Measurements from ENCODE around the gene SURF6. TPM values are rescaled to one million over a fixed set of nuclear protein-coding genes. Genes with fewer than 3 reads are reported as not detected.

SURF6 gene
- total RNA-seq, 2 donors from 2014 or later: 8.2 to 13.6 TPM

GRCh38 chr9:133352635-133353340 is 16.8 kb upstream of the SURF6 start:
- H3K9me3 ChIP-seq: no peaks in the 10 kb centered on the region
- no peak overlapping the region for H3K4me3 ChIP-seq
- no peak for TF ChIP-seq CTCF (IDR thresholded peaks at IDR 0.05)
- H3K27me3 ChIP-seq: no peaks in the 10 kb centered on the region
- no peak for DNase-seq (ENCODE audit: low spot score)
- no peak overlapping the region for H3K27ac ChIP-seq
- H3K36me3 ChIP-seq: peaks cover 44% of the 10 kb centered on the region
- H3K4me1 ChIP-seq: peaks cover 0 to 36% of the 10 kb centered on the region in 2 donors

DNA sequence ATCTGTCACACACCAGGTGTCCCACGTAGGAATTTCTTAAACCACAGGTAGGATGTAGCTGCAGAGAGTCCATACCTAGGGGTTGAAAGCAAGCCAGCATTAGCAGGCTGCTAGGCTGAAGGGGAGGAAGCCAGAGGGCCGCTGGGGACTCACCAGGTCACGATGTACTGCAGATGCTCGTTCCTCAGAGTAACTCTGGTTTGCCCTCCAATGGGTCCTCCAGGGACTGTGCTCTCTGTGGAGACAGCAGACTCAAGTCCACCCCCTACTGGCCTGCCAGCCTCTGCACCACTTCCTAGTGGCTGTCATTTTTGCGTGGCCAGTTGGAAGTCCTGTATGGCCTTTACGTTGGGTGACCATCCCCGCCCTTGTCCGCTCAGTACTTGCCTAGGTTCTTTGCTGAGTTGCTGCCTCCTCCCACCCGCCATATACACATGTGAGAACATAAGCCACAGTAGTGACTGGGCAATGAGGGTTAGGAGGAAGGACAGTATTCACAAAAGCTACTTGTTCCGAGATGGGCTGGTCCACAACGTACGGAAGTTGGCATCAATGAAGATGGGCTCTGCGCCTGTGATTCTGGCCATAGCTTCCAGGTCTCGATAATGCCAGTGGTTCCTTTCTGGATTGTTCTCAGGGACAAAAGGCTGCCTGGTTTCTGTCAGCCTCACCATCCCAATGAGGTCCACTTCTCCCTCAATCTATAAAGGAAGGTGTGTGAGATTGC is 16.1 kb upstream of the SURF6 start:
- H3K27ac ChIP-seq: no peak overlapping the region
- no peak for DNase-seq (ENCODE audit: low spot score)

DNA sequence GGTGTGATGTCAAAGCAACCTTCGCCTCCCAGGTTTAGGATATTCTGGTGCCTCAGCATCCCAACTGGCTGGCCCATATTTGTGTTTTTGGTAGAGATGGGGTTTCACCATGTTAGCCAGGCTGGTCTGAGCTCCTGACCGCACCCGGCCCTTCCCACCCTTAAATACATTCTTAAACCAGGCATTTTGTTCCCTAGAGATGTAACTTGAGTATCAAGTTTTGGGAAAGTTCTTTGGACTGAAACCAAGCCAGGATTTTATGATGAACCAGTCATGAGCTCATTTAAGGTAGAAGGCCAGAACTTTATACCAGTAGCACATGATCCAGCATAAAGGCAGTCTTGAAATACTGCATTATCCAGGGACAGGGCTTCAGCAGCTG is 15.5 kb upstream of the SURF6 start:
- TF ChIP-seq CTCF (IDR thresholded peaks at IDR 0.05): no peak
- H3K36me3 ChIP-seq: peaks cover 44% of the 10 kb centered on the region
- no peak overlapping the region for H3K27ac ChIP-seq

More for the DNA sequence above, 16.1 kb upstream of the SURF6 start:
- no peaks in the 10 kb centered on the region for H3K9me3 ChIP-seq
- TF ChIP-seq CTCF (IDR thresholded peaks at IDR 0.05): peak; percentile 17 to 31
- H3K36me3 ChIP-seq: peaks cover 44% of the 10 kb centered on the region
- no peaks in the 10 kb centered on the region for H3K27me3 ChIP-seq
- peaks cover 0 to 34% of the 10 kb centered on the region in 2 donors for H3K4me1 ChIP-seq
- H3K4me3 ChIP-seq: no peak overlapping the region

GRCh38 chr9:133349965-133350616 is 14.1 kb upstream of the SURF6 start:
- no peak for TF ChIP-seq CTCF (IDR thresholded peaks at IDR 0.05)
- no peaks in the 10 kb centered on the region for H3K9me3 ChIP-seq
- peaks cover 45% of the 10 kb centered on the region for H3K36me3 ChIP-seq
- H3K27ac ChIP-seq: no peak overlapping the region
- H3K4me3 ChIP-seq: no peak overlapping the region
- H3K4me1 ChIP-seq: peaks cover 0 to 32% of the 10 kb centered on the region in 2 donors
- DNase-seq (ENCODE audit: low spot score): no peak
- no peaks in the 10 kb centered on the region for H3K27me3 ChIP-seq

More for the DNA sequence above, 15.5 kb upstream of the SURF6 start:
- Histone ChIP-seq H3K4me1 (peaks cover 0 to 35% of the 10 kb centered on the region in 2 donors), H3K27me3 (no peaks in the 10 kb centered on the region), H3K9me3 (no peaks in the 10 kb centered on the region), H3K4me3 (no peak overlapping the region)
- DNase-seq (ENCODE audit: low spot score): no peak

GRCh38 chr9:133348718-133349573 is 13.0 kb upstream of the SURF6 start:
- no peak for DNase-seq (ENCODE audit: low spot score)

More at GRCh38 chr9:133348718-133349573, 13.0 kb upstream of the SURF6 start:
- Histone ChIP-seq H3K9me3 (no peaks in the 10 kb centered on the region), H3K4me1 (peaks cover 0 to 29% of the 10 kb centered on the region in 2 donors), H3K36me3 (peaks cover 56% of the 10 kb centered on the region), H3K4me3 (peak overlapping the region; percentile 92 to 97), H3K27me3 (no peaks in the 10 kb centered on the region), H3K27ac (peak overlapping the region; percentile 86 to 94)
- TF ChIP-seq CTCF (IDR thresholded peaks at IDR 0.05): no peak

Measured in right atrium auricular region (tissue), 2 donors.